Measurements from ENCODE around the gene PGGHG. TPM values are rescaled to one million over a fixed set of nuclear protein-coding genes. Genes with fewer than 3 reads are reported as not detected.

PGGHG gene
- total and polyA plus RNA-seq, 2 of the 13 experiments (the other 11 are each of a cell fraction or from before 2014, with no cell fraction given), result 5.9 to 14.8 TPM

DNA sequence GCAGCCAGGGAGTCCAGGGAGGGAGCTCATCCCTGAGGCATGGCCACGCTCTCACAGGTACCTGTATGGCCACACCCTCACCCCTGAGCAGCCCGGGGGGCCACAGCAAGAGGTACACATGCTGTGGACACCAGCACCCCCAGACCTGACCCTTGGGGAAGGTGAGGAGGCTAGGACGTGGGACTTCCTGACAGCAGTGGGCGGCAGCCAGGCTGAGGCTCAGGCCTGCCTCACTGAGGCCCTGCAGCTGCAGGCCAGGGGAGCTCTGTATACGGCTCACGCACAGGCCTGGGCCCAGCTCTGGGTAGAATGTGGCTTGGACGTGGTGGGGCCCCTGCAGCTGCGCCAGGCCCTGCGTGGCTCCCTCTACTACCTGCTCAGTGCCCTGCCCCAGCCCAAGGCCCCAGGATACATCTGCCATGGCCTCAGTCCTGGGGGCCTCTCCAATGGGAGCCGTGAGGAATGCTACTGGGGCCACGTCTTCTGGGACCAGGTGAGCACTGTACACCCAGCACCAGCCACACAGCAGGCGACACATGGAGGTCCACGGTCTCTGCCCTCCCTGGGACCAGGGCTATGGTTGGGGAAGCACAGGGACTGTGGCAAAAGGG lies 1.8 kb downstream of the PGGHG start:
- Histone ChIP-seq H3K9ac (ENCODE audit: insufficient read depth, low read depth, low read length) (no peak overlapping the region), H3K4me1 (ENCODE audit: insufficient read depth, low read length) (peaks cover 21% of the 10 kb centered on the region), H3K27ac (ENCODE audit: extremely low read length, insufficient read depth, low read length) (no peak overlapping the region), H3K9me3 (ENCODE audit: low read length) (no peaks in the 10 kb centered on the region), H3K79me2 (ENCODE audit: insufficient read depth, low read length) (no peaks in the 10 kb centered on the region), H3K36me3 (replicated peaks in 1 of 2; ENCODE audit: control insufficient read depth in 1 of 2, insufficient read depth in 2 of 2, low read length in 2 of 2) (0 out of 5 replicates have a peak, but pooled peaks cover 0 to 2% of the 10 kb centered on the region in 2 experiments), H3K4me2 (ENCODE audit: low read depth, low read length) (peak overlapping the region; percentile 72; the same call in 1 of the 2 replicates), H3K27me3 (ENCODE audit: control insufficient read depth in 1 of 2, insufficient read depth in 2 of 2, low read length in 2 of 2) (peaks cover 5 to 26% of the 10 kb centered on the region in 2 experiments; a peak in 4 of 5 replicates), H2AFZ (ENCODE audit: low read length) (no peak overlapping the region), H3K4me3 (replicated peaks in 1 of 3; ENCODE audit: insufficient read depth in 1 of 3, low read depth in 2 of 3, low read length in 3 of 3) (no peak overlapping the region), H4K20me1 (ENCODE audit: insufficient read depth, low read length) (no peaks in the 10 kb centered on the region)
- FAIRE-seq (no peak), ATAC-seq (no peak), DNase-seq (ENCODE audit: low spot score) (no peak)
- intact Hi-C loops (cut with micrococcal nuclease; ENCODE audit: unreplicated experiment), result no loop called here
- ChIA-PET POLR2A (no interaction called here), CTCF (ENCODE audit: low intra/inter-chr PET ratio, low total read pairs) (no interaction called here)
- WGBS (ENCODE audit: low lambda C conversion rate), result 93% methylated on average over 5 of the region's 13 CpGs
- BruUV-seq (replicated peaks), result no TSS peak
- TF ChIP-seq NFE2L1 (CRISPR knock-in tag; IDR thresholded peaks at IDR 0.05; ENCODE audit: borderline replicate concordance) (no peak), ZNF205 (CRISPR knock-in tag; IDR thresholded peaks at IDR 0.05) (no peak), ZNF788 (CRISPR knock-in tag; IDR thresholded peaks at IDR 0.05; ENCODE audit: borderline replicate concordance) (no peak), NCOA2 (CRISPR knock-in tag; IDR thresholded peaks at IDR 0.05) (no peak), CREM (IDR thresholded peaks at IDR 0.05) (no peak), CREM (CRISPR knock-in tag; IDR thresholded peaks at IDR 0.05) (no peak), TBX2 (CRISPR knock-in tag; IDR thresholded peaks at IDR 0.05; ENCODE audit: borderline replicate concordance) (no peak)
- TF ChIP-seq, protein P1, sequence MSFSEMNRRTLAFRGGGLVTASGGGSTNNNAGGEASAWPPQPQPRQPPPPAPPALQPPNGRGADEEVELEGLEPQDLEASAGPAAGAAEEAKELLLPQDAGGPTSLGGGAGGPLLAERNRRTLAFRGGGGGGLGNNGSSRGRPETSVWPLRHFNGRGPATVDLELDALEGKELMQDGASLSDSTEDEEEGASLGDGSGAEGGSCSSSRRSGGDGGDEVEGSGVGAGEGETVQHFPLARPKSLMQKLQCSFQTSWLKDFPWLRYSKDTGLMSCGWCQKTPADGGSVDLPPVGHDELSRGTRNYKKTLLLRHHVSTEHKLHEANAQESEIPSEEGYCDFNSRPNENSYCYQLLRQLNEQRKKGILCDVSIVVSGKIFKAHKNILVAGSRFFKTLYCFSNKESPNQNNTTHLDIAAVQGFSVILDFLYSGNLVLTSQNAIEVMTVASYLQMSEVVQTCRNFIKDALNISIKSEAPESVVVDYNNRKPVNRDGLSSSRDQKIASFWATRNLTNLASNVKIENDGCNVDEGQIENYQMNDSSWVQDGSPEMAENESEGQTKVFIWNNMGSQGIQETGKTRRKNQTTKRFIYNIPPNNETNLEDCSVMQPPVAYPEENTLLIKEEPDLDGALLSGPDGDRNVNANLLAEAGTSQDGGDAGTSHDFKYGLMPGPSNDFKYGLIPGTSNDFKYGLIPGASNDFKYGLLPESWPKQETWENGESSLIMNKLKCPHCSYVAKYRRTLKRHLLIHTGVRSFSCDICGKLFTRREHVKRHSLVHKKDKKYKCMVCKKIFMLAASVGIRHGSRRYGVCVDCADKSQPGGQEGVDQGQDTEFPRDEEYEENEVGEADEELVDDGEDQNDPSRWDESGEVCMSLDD (CRISPR knock-in tag; IDR thresholded peaks at IDR 0.05; ENCODE audit: borderline replicate concordance), result no peak
- TF ChIP-seq, protein P2, sequence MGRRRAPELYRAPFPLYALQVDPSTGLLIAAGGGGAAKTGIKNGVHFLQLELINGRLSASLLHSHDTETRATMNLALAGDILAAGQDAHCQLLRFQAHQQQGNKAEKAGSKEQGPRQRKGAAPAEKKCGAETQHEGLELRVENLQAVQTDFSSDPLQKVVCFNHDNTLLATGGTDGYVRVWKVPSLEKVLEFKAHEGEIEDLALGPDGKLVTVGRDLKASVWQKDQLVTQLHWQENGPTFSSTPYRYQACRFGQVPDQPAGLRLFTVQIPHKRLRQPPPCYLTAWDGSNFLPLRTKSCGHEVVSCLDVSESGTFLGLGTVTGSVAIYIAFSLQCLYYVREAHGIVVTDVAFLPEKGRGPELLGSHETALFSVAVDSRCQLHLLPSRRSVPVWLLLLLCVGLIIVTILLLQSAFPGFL (CRISPR knock-in tag; IDR thresholded peaks at IDR 0.05), result no peak
- TF ChIP-seq, protein P3, sequence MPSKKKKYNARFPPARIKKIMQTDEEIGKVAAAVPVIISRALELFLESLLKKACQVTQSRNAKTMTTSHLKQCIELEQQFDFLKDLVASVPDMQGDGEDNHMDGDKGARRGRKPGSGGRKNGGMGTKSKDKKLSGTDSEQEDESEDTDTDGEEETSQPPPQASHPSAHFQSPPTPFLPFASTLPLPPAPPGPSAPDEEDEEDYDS (CRISPR knock-in tag; IDR thresholded peaks at IDR 0.05), result no peak
- in situ Hi-C loops (cut with HindIII; ENCODE audit: extremely low pct_ligation_motif_present, low pct_unique_long_range_greater_than_20kb), result no loop called here
